Ascending aorta (tissue), 2 donors: ENCODE data around the gene ZMIZ1. TPM values are rescaled to one million over a fixed set of nuclear protein-coding genes. Genes with fewer than 3 reads are reported as not detected.

Experiments
- DNase-seq, 2 donors: peaks; one replicate each; pipeline ENCODE4 v3.0.0-alpha.2; 2019; ENCODE audit warnings: low spot score in 2 of 2
- H3K27ac ChIP-seq, 2 donors: fragments of 200-600 bp; sonication (generic); one replicate each; pipeline ENCODE4 v1.5.1; 2016 to 2017; ENCODE audit warnings: mild to moderate bottlenecking in 1 of 2
- H3K27me3 ChIP-seq: fragments of 200-600 bp; sonication (generic); one replicate; pipeline ENCODE4 v1.5.1; 2017
- H3K36me3 ChIP-seq, 2 donors: fragments of 200-600 bp; sonication (generic); one replicate each; pipeline ENCODE4 v1.5.1; 2016
- H3K4me1 ChIP-seq, 2 donors: fragments of 200-600 bp; sonication (generic); one replicate each; pipeline ENCODE4 v1.5.1; 2016 to 2017; ENCODE audit warnings: mild to moderate bottlenecking in 1 of 2
- H3K4me3 ChIP-seq, 2 donors: fragments of 200-600 bp; sonication (generic); one replicate each; pipeline ENCODE4 v1.5.1; 2016 to 2017; ENCODE audit warnings: mild to moderate bottlenecking in 1 of 2
- H3K9me3 ChIP-seq, 2 donors: fragments of 200-600 bp; sonication (generic); one replicate each; pipeline ENCODE4 v1.5.1; 2016
- intact Hi-C: fragments of 100-400 bp; cut with DNase I; formaldehyde crosslinking; loops from one replicate; pipeline ENCODE4 v1.15.1; 2023
- total RNA-seq: library from RNA; depleted of rRNA; stranded (reverse); fragments of >200 nt; gene quantifications from one replicate; pipeline ENCODE4 v1.1.0, GENCODE V29; 2016
- TF ChIP-seq, protein P1 (sequence below), 3 experiments: fragments of 200-600 bp in 2 of 3; fragments of 450-650 bp in 1 of 3; sonication (generic) in 2 of 3; IDR thresholded peaks; one replicate each; pipeline ENCODE4 v1.5.1; 2016 to 2019; ENCODE audit warnings: antibody characterized with exemption in 3 of 3, mild to moderate bottlenecking in 1 of 3, moderate library complexity in 1 of 3

The ZMIZ1 gene
- total RNA-seq, 1 donor from 2014 or later, result 96.2 TPM

DNA sequence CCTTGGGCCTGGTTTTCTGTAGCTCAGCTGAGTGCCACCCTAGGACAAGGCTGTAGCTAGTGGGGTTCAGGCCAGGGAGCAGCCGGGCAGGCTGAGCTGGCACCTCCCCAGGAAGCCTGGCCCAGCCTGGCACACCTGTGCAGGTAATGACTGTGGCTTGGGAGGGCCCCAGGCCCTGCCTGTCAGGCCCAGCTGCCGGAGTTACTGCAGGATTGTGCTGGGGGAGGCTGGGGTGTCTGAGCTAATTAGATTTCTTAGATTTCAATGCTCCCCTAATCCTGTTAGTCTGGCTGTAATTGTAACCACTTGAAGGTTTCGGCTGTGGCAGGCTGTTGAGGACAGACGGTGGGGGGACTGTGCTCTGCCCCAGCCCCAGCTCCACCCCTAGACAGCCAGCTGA, 6.0 kb downstream of the ZMIZ1 start:
- Histone ChIP-seq H3K9me3 (no peaks in the 10 kb centered on the region), H3K27ac (no peak overlapping the region), H3K4me1 (peaks cover 20 to 41% of the 10 kb centered on the region in 2 donors), H3K4me3 (no peak overlapping the region), H3K27me3 (no peaks in the 10 kb centered on the region), H3K36me3 (no peaks in the 10 kb centered on the region)
- DNase-seq, result no peak
- intact Hi-C loops, result loop anchor here (5.0 kb wide), 1 partner anchor 173 kb away; no protein-coding TSS in a partner anchor
- TF ChIP-seq, protein P1, sequence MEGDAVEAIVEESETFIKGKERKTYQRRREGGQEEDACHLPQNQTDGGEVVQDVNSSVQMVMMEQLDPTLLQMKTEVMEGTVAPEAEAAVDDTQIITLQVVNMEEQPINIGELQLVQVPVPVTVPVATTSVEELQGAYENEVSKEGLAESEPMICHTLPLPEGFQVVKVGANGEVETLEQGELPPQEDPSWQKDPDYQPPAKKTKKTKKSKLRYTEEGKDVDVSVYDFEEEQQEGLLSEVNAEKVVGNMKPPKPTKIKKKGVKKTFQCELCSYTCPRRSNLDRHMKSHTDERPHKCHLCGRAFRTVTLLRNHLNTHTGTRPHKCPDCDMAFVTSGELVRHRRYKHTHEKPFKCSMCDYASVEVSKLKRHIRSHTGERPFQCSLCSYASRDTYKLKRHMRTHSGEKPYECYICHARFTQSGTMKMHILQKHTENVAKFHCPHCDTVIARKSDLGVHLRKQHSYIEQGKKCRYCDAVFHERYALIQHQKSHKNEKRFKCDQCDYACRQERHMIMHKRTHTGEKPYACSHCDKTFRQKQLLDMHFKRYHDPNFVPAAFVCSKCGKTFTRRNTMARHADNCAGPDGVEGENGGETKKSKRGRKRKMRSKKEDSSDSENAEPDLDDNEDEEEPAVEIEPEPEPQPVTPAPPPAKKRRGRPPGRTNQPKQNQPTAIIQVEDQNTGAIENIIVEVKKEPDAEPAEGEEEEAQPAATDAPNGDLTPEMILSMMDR (IDR thresholded peaks at IDR 0.05), result no peak

DNA sequence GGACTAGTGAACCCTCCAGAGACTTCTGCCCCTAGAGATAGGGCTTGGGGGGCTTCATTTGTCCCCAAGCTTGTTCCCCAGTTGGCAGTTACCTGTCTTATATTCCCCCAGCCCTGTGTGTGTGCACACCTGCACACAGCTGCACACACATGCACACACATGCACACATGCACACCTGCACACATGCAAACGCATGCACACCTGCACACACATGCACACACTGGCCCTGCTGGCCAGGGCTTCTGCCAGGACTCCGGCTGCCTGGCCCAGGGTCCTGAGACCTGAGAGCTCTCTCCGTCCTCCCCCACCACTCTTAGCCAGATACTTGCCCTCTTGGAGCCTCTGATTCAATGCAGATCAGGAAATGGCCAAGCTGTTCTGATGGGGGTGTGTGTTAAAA, 6.7 kb downstream of the ZMIZ1 start:
- no peak for DNase-seq
- TF ChIP-seq, protein P1 (IDR thresholded peaks at IDR 0.05), result no peak
- Histone ChIP-seq H3K27ac (no peak overlapping the region), H3K27me3 (no peaks in the 10 kb centered on the region), H3K36me3 (no peaks in the 10 kb centered on the region), H3K4me1 (peaks cover 20 to 44% of the 10 kb centered on the region in 2 donors), H3K9me3 (no peaks in the 10 kb centered on the region), H3K4me3 (no peak overlapping the region)
- intact Hi-C loops, result no loop called here

DNA sequence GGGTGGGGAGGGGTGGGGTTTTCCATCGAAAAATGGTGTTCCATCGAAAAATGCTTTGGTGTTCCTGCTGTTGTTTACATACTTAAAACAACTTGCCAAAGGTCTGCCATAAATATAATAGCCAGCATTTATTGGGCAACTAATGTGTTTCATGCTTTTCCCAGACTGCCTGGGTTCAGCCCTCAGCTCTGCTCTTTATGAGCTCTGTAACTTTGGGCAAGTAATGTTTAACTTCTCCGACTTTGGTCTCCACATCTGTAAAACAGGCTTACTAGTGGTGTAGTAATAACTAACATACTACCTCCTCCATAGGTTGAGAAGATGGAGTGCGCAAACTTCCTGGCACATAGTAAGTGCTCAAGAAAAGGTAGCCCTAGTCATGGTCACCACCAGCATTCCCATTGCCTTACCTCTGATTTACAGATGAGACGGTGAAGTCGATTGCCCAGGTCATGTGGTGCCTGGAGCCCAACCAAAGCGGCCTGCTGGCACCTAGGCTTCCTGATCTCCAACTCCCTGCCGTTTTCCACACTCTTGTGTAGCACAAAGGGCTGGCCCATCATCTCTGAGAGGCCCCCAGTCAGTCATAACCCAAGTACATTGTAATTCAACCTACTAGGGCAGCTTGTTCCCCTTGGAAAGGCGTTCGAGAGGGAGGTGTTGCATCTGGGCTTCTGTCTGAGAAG, 8.9 kb downstream of the ZMIZ1 start:
- intact Hi-C loops, result no loop called here
- Histone ChIP-seq H3K4me1 (peaks cover 34 to 57% of the 10 kb centered on the region in 2 donors), H3K27ac (peak overlapping the region in 1 of 2 donors; percentile 15)

DNA sequence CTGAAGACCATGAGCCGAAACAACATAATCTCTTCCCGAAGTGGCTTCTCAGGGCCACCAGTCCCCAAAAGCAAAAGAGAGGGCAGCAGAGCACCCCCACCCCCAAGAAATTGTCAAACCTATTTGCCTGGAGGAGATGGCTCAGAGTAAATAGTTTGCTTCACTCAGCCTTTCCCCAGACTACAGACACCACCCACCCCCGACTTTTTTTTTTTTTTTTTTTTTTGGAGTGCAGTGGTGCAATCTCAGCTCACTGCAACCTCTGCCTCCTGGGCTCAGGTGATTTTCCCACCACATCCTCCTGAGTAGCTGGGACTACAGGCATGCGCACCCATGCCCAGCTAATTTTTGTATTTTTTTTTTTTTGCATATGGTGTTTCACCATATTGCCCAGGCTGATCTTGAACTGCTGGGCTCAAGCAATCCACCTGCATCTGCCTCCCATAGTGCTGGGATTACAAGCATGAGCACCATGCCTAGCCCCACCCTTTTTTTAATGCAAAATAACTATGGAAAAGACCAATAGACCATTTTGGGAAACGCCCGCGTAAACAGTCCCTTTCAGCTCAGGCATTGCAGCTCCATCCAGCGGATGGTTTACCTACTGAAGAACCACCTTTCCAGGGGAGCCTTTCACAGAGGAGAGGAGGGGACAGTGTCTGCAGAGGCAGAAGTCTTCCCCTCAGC, 9.7 kb downstream of the ZMIZ1 start:
- no peaks in the 10 kb centered on the region for H3K36me3 ChIP-seq
- H3K9me3 ChIP-seq, result no peaks in the 10 kb centered on the region
- H3K4me3 ChIP-seq, result no peak overlapping the region
- TF ChIP-seq, protein P1 (IDR thresholded peaks at IDR 0.05), result no peak
- intact Hi-C loops, result no loop called here
- H3K27ac ChIP-seq, result peak overlapping the region in 1 of 2 donors; percentile 4
- peaks cover 37 to 57% of the 10 kb centered on the region in 2 donors for H3K4me1 ChIP-seq
- H3K27me3 ChIP-seq, result no peaks in the 10 kb centered on the region
- no peak for DNase-seq

More for the DNA sequence above, 8.9 kb downstream of the ZMIZ1 start:
- TF ChIP-seq, protein P1 (IDR thresholded peaks at IDR 0.05), result no peak
- no peaks in the 10 kb centered on the region for H3K27me3 ChIP-seq
- DNase-seq, result no peak
- no peaks in the 10 kb centered on the region for H3K9me3 ChIP-seq
- H3K36me3 ChIP-seq, result no peaks in the 10 kb centered on the region
- no peak overlapping the region for H3K4me3 ChIP-seq

DNA sequence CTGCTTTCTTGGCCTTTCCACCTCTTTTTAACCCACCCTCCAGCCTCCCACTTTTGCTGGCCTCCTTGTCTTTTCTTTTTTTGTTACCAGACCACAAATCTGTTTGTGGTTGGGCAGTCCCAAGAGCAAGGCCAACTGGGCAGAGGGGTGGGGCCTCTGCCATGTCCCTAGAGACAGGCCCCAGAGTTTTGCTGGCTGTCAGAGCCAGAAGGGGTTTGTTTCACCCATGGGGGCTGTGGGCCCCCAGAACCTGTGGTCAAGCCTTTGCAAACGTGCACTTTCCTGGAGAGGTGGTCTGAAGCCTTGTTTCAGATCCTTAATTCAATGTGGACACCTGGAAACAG, 10.3 kb downstream of the ZMIZ1 start:
- H3K4me1 ChIP-seq, result peaks cover 42 to 57% of the 10 kb centered on the region in 2 donors
- DNase-seq, result no peak
- TF ChIP-seq, protein P1 (IDR thresholded peaks at IDR 0.05), result no peak
- no peak overlapping the region for H3K4me3 ChIP-seq
- intact Hi-C loops, result no loop called here
- no peaks in the 10 kb centered on the region for H3K36me3 ChIP-seq
- H3K27ac ChIP-seq, result peak overlapping the region; percentile 4 to 11
- no peaks in the 10 kb centered on the region for H3K9me3 ChIP-seq
- no peaks in the 10 kb centered on the region for H3K27me3 ChIP-seq
